GM21390 (cell line): ENCODE results near the gene GPR108.
A peak's percentile ranks its signal among the peaks of the same experiment; 100 is the strongest.
"Not testable (repeated sequence)": the region's sequence is repeated elsewhere in the genome, so short reads cannot be mapped to it uniquely, and the experiment has no call there.

Experiments
- ATAC-seq: cut with Tn5 transposase; IDR thresholded peaks from one replicate; pipeline ENCODE4 v1.9.1; 2021; ENCODE audit not compliant: unreplicated experiment

The GPR108 gene

GRCh38 chr19:6761053-6761676 is 23.8 kb upstream of the GPR108 start:
- ATAC-seq, result no peak

GRCh38 chr19:6760606-6761005 is 23.2 kb upstream of the GPR108 start:
- ATAC-seq, result no peak

GRCh38 chr19:6754653-6755463 is 17.5 kb upstream of the GPR108 start:
- no peak for ATAC-seq

DNA sequence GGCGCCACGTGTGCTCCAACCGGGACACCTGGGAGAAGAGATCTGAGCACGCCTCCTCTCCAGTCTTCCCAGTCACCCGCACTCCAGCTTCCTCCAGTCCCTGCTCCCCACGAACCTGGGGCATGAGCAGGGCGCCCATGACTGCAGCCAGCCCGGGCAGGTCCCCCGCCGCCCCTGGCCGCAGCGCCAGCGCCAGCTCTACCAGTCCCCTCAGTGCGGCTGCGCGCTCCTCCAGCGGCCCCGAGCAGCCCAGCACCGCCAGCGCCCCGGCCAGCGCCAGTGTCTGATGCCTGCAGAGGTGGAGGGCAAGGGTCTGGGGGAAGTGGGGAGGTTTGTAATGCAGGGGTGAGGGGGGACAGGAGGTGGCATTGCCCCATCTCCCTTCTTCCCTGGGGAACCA is 16.8 kb upstream of the GPR108 start:
- no peak for ATAC-seq

DNA sequence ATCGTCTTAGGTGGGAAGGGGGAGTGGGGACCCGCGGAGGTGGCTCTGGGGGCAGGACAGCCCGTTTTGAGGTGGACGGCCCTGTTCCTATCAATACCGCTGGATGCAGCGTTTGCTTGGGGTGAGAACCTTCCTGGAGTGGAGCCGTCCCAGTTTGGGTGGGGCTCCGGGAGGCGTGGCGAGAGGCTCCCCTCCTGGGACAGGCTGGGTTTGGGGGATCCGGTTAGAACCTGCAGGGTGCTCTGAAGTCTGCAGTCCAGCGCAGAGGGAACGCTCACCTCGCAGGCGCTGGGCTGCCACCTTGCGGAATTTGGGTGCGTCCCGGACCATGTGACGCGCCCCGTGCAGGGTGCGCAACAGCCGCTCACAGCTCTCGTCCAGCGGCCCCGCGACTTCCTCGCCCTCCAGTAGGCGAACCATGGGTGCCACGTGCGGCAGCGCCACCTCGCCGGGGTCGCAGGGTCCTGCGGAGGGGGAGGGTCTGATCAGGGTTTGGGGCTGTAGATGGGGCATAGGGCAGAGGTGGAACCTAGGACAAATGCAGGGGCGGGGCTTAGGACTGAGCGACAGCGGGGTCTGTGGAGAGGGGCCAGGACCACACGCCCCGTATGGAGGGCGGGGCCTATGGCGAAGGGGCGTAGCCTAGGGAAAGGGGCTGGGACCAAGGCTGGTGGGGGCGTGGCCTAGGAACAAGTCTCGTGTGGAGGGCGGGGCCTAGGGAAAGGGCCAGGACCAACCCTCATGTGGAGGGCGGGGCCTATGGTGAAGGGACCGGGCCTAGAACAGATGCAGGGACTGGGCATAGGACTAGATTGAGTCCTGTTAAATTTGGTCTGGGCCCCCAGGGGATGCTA is 16.0 kb upstream of the GPR108 start:
- ATAC-seq, result peak; percentile 76

DNA sequence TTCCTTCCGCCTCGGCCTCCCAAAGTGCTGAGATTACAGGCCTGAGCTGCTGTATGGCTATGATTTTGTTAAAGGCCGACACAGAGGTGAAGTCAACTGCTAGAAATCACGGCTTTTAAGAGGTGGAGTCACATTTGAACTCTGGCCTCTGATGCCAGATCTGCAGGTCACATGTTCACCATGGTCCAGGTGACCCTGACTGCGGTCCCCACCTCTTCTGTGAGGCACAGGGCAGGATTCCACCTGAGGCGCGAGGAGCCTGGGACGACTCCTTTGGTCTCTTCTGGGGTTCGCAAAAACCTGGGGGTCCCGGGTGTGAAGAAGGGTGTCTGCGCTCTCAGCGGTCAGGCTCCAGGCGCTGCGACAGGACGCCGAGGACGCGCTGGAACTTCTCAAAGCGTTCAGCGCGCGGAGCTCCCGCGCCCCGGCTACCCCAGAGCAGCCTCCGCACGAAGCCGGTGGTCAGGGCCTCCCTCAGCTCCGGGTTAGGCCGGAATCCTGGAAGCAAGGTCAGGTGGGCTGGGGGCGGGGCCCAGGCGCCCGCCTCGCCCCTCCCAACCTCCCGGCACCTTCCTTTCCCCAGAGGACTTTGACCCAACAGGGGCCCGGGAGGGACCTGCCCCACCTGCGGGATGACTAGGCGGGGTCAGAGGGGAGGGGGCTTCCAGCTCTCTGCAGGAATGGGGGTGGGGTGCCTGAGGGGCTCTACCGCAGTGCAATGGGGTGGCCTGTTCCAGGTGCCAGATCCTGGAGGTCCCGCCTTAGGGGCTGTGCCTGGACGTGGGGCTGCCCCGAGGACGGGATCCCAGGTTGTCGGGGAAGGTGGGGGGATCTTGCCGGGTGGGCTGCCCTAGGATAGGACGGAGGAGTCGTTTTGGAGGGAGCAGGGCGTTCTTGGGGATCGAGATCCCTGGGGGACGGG is 15.1 kb upstream of the GPR108 start:
- ATAC-seq, result no peak

DNA sequence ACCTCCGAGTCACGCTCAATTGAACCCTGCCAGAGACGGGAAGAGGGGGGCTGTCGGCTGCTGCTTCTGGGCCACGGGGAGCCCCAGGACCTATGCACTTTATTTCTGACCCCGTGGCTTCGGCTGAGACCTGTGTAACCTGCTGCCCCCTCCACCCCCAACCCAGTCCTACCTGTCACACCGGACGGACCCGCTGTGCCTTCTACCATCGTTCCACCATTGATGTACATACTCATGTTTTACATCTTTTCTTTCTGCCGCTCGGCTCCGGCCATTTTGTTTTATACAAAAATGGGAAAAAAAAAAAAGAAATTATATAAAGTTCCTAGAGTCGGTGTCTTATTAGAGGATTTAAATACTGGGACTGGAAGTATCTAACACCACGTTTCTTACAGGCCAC is 13.8 kb upstream of the GPR108 start:
- ATAC-seq, result no peak

DNA sequence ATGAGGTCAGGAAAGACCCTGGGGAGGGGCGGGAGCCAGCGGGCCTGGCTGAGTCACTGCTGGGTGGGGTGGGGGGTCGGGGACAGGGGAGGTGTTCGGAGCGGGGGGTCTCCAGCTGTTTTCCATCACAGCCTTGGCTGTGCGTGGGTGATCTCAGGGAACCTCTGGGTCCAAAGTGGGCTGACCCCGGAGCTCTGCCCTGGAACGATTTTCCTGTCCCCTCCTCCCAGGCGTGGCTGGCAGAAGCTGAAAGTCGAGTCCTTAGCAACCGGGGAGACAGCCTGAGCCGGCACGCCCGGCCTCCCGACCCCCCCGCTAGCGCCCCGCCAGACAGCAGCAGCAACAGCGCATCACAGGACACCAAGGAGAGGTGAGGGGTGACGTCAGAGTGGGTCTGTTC is 12.7 kb upstream of the GPR108 start:
- ATAC-seq, result no peak

DNA sequence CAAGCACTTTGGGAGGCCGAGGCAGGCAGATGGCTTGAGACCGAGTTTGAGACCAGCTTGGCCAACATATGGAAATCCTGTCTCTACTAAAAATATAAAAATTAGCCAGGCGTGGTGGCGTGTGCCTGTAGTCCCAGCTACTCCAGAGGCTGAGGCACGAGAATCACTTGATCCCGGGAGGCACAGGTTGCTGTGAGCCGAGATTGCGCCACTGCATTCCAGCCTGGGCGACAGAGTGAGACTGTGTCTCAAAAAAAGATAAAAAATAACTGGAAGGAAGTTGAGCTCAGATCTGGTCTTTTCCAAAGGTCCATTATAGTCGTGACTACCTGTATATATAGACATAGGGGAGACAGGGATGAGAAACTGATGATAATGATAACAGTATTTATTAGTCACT is 11.2 kb upstream of the GPR108 start:
- not testable (repeated sequence) for ATAC-seq

DNA sequence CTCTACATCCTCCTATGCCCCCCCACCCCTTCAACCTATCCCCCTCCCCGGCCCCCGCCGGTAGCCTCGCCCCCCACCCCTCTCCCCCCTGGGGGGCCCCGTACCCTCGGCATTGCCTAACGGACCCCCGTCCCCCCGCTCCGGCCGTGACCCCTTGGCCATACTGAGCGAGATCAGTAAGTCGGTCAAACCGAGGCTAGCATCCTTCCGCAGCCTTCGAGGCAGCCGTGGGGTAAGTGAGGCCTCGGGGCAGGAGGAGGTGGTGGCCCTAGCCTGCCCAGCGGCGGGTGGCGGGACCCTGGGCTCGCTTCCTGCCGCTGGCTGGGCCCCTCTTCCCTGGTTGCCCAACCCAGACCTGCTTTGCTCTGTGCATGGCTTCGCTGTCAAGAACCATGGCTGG is 8.6 kb upstream of the GPR108 start:
- ATAC-seq, result no peak

- ATAC-seq, result no peak
Measured at GRCh38 chr19:6744381-6745301, 7.3 kb upstream of the GPR108 start.

GRCh38 chr19:6743714-6744380 is 6.5 kb upstream of the GPR108 start:
- ATAC-seq, result no peak

DNA sequence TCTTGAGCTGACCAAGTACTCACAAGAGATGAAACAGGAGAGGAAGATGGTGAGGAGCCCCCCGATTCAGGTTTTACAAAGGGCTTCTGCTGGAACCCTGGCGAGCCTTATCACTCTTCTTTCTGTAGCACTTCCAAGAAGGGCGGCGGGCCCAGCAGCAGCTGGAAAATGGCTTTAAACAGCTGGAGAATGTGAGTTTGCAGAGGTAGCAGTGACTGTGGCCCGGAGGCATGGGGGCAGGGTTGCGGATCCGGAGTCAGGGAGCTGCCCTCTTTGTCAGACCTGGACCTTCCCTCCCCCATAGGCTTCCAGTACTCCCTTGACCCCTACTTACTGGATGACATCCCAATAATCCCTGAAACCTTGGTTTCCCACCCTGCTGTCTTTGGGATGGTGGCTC is 5.7 kb upstream of the GPR108 start:
- no peak for ATAC-seq

DNA sequence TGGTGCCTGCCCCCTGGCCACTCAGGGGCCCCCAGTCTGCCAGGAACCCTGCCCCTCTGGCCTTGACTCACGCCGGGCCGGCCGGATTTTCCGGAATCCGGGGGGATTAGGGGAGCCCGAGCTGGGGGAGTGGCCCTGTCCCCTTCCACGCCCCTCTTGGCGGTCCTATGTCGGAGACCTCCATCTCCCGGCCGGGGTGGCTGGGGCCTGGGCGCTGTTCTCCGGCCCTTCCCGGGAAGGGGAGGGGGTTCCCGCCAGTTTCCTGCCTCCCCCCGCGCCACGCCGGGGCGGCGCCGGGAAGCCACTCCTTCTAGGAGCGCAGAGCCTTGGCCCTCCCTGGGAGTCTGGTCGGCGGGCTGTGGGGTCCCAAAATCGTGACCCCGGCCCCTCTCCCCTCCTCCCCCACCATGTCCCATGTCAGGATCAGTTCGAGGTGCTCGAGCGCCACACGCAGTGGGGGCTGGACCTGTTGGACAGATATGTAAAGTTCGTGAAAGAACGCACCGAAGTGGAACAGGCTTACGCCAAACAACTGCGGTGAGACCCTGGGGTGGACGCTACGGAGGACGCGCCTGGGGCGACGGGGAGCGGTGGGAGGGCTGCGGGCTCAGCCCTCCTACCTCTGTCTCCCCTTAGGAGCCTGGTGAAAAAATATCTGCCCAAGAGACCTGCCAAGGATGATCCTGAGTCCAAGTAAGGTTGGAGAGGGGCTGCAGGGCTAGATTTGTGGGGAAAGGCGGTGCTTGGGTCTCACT is 3.4 kb upstream of the GPR108 start:
- no peak for ATAC-seq

DNA sequence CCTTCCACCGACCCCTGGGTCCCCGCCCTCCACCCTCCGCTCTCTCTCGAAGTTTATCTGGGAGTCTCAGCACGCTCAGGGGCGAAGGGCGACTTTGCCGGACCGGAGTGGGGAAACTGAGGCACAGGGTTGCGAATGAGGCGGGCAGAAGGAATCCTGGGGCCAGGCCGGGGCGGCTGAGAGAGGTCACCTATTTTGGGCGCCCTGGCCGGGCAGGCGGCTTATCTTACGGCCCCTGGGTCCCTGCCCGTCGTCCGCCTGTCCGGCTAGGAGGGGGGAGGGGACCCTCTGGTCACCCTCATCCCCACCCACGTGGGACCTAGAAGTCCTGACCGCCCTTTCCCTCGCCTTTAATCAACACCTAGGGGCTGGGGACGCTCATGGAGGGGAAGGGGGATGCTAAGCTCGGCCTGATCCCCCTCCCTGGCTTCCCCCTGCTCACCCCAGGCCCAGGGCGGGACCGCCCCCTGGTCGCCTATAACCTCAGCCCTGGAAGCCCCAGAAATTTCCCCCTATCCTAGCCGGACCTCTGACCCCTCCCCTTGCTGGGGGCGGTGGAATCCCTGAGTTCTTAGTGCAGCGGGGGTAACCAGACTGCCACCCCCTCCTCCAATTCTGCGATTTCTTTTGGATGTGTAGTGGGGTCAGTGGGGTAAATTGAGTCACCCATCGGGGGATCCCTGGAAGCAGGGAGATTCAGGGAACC is 2.7 kb upstream of the GPR108 start:
- no peak for ATAC-seq

DNA sequence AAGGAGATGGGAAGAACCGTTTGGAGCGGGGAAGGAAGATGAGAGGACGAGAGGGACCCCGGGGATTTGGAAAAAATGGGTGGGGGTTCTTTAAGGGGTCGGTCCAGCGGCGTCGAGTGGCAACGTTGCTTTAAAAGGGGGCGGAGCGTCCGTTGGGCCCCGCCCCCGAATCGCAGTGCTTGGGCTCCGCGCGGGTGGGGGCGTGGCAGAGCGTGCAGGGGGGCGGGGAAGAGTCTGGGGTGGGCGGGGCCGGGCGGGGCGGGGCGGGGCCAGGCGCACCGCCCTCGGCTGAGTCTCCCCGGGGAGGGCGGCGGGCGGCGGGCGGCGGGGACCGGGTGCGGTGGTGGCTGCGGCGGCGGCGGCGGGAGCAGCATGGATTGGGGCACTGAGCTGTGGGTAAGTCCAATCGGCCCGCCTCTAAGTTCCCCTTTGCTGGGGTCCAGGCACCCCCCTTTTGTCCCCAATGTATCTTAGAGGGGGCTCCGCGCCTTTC is 2.1 kb upstream of the GPR108 start, which contains the start of gene TRIP10:
Gene TRIP10 (plus strand): TSS at position 291 of the 493 bp plus-strand sequence. CDS start 82 bp downstream, at position 373.
- ATAC-seq, result no peak

DNA sequence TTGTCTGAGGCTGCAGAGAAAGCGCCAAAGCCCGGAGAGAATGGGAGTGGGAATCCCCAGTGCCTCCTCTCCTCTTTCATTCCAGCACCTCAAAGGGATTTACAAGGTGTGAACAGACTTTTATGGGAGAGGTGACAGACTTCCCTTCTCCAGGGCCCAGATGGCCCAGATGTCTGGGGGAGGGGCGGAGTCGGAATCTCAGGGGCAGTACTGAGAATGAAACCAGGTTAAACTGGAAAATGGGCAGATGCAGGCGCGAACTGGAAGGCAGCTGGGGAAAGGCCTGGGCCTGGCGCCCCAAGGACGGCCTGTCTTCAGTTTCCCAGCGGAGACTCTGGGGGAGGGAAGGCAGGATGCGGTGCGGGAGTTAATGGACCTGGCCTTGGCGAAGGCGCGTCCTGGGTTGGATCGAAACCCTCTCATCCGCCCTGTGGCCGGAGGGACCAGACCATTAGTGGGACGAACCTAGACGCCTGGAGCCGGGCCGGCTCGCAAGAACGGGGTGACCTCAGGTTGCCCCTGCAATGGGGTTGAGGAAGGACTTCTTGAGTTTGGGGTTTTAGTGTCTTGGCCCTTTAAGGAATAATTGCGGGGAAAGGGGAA is 1.5 kb upstream of the GPR108 start:
- ATAC-seq, result no peak
